Endothelial cell of umbilical vein (primary cell): ENCODE results near the gene RAB1A. TPM values are rescaled to one million over a fixed set of nuclear protein-coding genes. Genes with fewer than 3 reads are reported as not detected.

Experiments used
- BruUV-seq: library from RNA; stranded (reverse); fragments of 400-500 nt; replicated peaks from 2 replicates; lab custom pipeline; 2021; lab: Mats Ljungman, UMichigan
- CTCF ChIA-PET: fragments of 300-600, 350-600 bp; sonication (Branson Sonifier 250); formaldehyde crosslinking; loops from one replicate; lab custom pipeline; 2021; ENCODE audit warnings: antibody characterized with exemption, inconsistent platforms; lab: Charles Lee
- POLR2A ChIA-PET: fragments of 300-600, 350-600 bp; sonication (Branson Sonifier 250); formaldehyde crosslinking; loops from one replicate; lab custom pipeline; 2021; ENCODE audit warnings: antibody characterized with exemption, inconsistent platforms; lab: Charles Lee
- DNase-seq: peaks from one replicate; pipeline ENCODE4 v3.0.0-alpha.2; 2011; ENCODE audit warnings: low read depth, low spot score
- FAIRE-seq: peaks from 2 replicates; lab custom pipeline; 2011; peaks lifted over from hg19 to GRCh38; lab: Jason Lieb, UNC
- H2AFZ ChIP-seq: 2 replicates; pipeline ENCODE4 v1.6.0; 2012; ENCODE audit warnings: low read depth, low read length, control low read depth, inconsistent platforms
- H3K27ac ChIP-seq: 2 replicates; pipeline ENCODE4 v1.5.1; 2011; ENCODE audit warnings: low read depth, mild to moderate bottlenecking, control low read depth, low read length, moderate library complexity; ENCODE audit not compliant: insufficient read depth
- H3K27me3 ChIP-seq, 2 experiments: 2 replicates each; pipeline versions ENCODE4 v1.6.0 to v1.6.1; 2011; ENCODE audit warnings: low read length in 2 of 2, mixed read lengths in 1 of 2; ENCODE audit not compliant: control insufficient read depth in 2 of 2, insufficient read depth in 2 of 2
- H3K36me3 ChIP-seq, 2 experiments: 2 replicates in 1 of 2; 3 replicates in 1 of 2; pipeline ENCODE4 v1.5.1; 2011; ENCODE audit warnings: low read length in 2 of 2, mild to moderate bottlenecking in 1 of 2, moderate library complexity in 1 of 2; ENCODE audit not compliant: control insufficient read depth in 2 of 2, insufficient read depth in 2 of 2; ENCODE audit errors: extremely low read depth in 1 of 2
- H3K4me1 ChIP-seq: 3 replicates; pipeline ENCODE4 v1.5.1; 2011; ENCODE audit warnings: mild to moderate bottlenecking, low read length; ENCODE audit not compliant: control insufficient read depth, insufficient read depth; ENCODE audit errors: extremely low read depth
- H3K4me2 ChIP-seq: 2 replicates; pipeline ENCODE4 v1.6.1; 2011; ENCODE audit warnings: low read length, control low read depth, mixed read lengths; ENCODE audit not compliant: insufficient read depth
- H3K4me3 ChIP-seq, 3 experiments: fragments of 200-600 bp in 1 of 3; sonication (generic), shearing (Covaris generic) in 1 of 3; replicated peaks in 1 of 3; 2 replicates each; pipeline ENCODE4 v1.5.1; 2011 to 2016; ENCODE audit warnings: control low read depth in 3 of 3, low read length in 3 of 3, mild to moderate bottlenecking in 2 of 3, inconsistent platforms in 1 of 3, low read depth in 1 of 3, moderate library complexity in 1 of 3; ENCODE audit not compliant: insufficient read depth in 1 of 3
- H3K79me2 ChIP-seq: 2 replicates; pipeline ENCODE4 v1.6.0; 2012; ENCODE audit warnings: low read length, inconsistent platforms; ENCODE audit not compliant: control insufficient read depth, insufficient read depth
- H3K9ac ChIP-seq: replicated peaks from 2 replicates; pipeline ENCODE3; 2011; ENCODE audit warnings: low read length, control low read depth; ENCODE audit not compliant: insufficient read depth; ENCODE audit errors: extremely low read depth
- H3K9me1 ChIP-seq: replicated peaks from 3 replicates; pipeline ENCODE4 v1.6.0; 2011; ENCODE audit warnings: mild to moderate bottlenecking, low read length; ENCODE audit not compliant: control insufficient read depth, insufficient read depth; ENCODE audit errors: extremely low read depth
- H3K9me3 ChIP-seq: replicated peaks from 2 replicates; pipeline ENCODE4 v1.5.1; 2012; ENCODE audit warnings: low read length, inconsistent platforms; ENCODE audit not compliant: control insufficient read depth, insufficient read depth
- H4K20me1 ChIP-seq: replicated peaks from 2 replicates; pipeline ENCODE3; 2011; ENCODE audit warnings: mild to moderate bottlenecking, low read length; ENCODE audit not compliant: control insufficient read depth, insufficient read depth; ENCODE audit errors: extremely low read depth
- CTCF ChIP-seq, 2 donors: IDR thresholded peaks; 1 replicate in 1 of 2; 2 replicates in 1 of 2; pipeline ENCODE4 v1.5.1; 2011; ENCODE audit warnings: low read length in 2 of 2, mild to moderate bottlenecking in 2 of 2, moderate library complexity in 2 of 2, control low read depth in 1 of 2, inconsistent platforms in 1 of 2, low read depth in 1 of 2; ENCODE audit not compliant: insufficient read depth in 1 of 2; ENCODE audit errors: extremely low read depth in 1 of 2
- GATA2 ChIP-seq: IDR thresholded peaks from 2 replicates; pipeline ENCODE4 v1.7.0; 2011; ENCODE audit warnings: low read depth, mild to moderate bottlenecking, moderate library complexity, mixed read lengths, low read length; ENCODE audit not compliant: insufficient read length, insufficient read depth
- JUN ChIP-seq: IDR thresholded peaks from 2 replicates; pipeline ENCODE4 v1.6.1; 2011; ENCODE audit warnings: borderline replicate concordance, low read depth; ENCODE audit not compliant: insufficient read length, insufficient read depth
- MYC ChIP-seq: IDR thresholded peaks from one replicate; pipeline ENCODE4 v1.6.1; 2011; ENCODE audit warnings: mild to moderate bottlenecking, low read depth, low read length
- POLR2A ChIP-seq: IDR thresholded peaks from 2 replicates; pipeline ENCODE4 v1.6.1; 2012; ENCODE audit warnings: low read depth, mild to moderate bottlenecking, control low read depth, low read length
- POLR2AphosphoS5 ChIP-seq: IDR thresholded peaks from 2 replicates; pipeline ENCODE4 v1.6.1; 2012; ENCODE audit warnings: low read depth, mild to moderate bottlenecking, control low read depth, low read length, moderate library complexity; ENCODE audit not compliant: insufficient read depth
- dilution Hi-C: fragments of 300-500 bp; cut with MboI; formaldehyde crosslinking; loops from one replicate; pipeline ENCODE4 v1.15.0; 2019; ENCODE audit warnings: low sequenced_read_pairs; ENCODE audit not compliant: extremely low pct_ligation_motif_present
- intact Hi-C: fragments of 100-400 bp; cut with micrococcal nuclease; formaldehyde crosslinking; loops from one replicate; pipeline ENCODE4 v1.10.0; 2022
- polyA plus RNA-seq, 4 experiments: library from polyadenylated mRNA; depleted of rRNA in 3 of 4; stranded (reverse) in 3 of 4; unstranded in 1 of 4; fragments of >200 nt; gene quantifications; 2 replicates each; pipeline versions ENCODE4 v1.2.1 to v1.2.3, GENCODE V29; 2011 to 2012; ENCODE audit warnings: missing spikeins in 1 of 4
- total RNA-seq: library from RNA; stranded (reverse); gene quantifications from 2 replicates; pipeline ENCODE4 v1.2.3, GENCODE V29; 2021

The RAB1A gene
- total and polyA plus RNA-seq, 2 donors (not counting 3 experiments of a cell fraction or from before 2014, with no cell fraction given), result 121 to 176 TPM

GRCh38 chr2:65056215-65057053, 73.5 kb downstream of the RAB1A start, which contains the start of gene CEP68:
Gene CEP68 (plus strand): TSS chr2:65056416. CDS start chr2:65069445, 13,029 bp downstream.
- H3K4me1 ChIP-seq, result peaks cover 33% of the 10 kb centered on the region
- no TSS peak for BruUV-seq
- ChIA-PET CTCF (interaction anchor here (0.7 to 2.7 kb wide), 18 partner anchors 8 to 726 kb away, joined by 3 to 12 read pairs (median 3); partner anchors contain the start of genes AFTPH and SLC1A4), POLR2A (interaction anchor here (0.6 to 1.5 kb wide), 8 partner anchors 9 to 1930 kb away, joined by 3 to 9 read pairs (median 4); partner anchors contain the start of gene RAB1A)
- FAIRE-seq (peak; percentile 96), DNase-seq (peak; percentile 99)
- TF ChIP-seq JUN (no peak), POLR2A (peak; percentile 95), CTCF (IDR thresholded peaks at IDR 0.05; ENCODE audit: extremely low read depth in 1 of 2, insufficient read depth in 1 of 2, low read depth in 1 of 2, low read length in 2 of 2) (no peak), GATA2 (no peak), MYC (no peak), POLR2AphosphoS5 (peak; percentile 91)
- no peaks in the 10 kb centered on the region for H3K27me3 ChIP-seq
- no peaks in the 10 kb centered on the region for H4K20me1 ChIP-seq
- dilution Hi-C loops (no loop called here), intact Hi-C loops (loop anchor here (1.0 to 5.0 kb wide), 4 partner anchors 13 to 376 kb away; partner anchors contain the start of genes ACTR2, RAB1A and SPRED2)
- H3K9ac ChIP-seq, result peak within 1 kb of the TSS; percentile 83
- H3K27ac ChIP-seq, result peak within 1 kb of the TSS; percentile 81
- H3K9me1 ChIP-seq, result peaks cover 2% of the 10 kb centered on the region
- peak within 1 kb of the TSS; percentile 45 for H2AFZ ChIP-seq
- H3K4me3 ChIP-seq, result peak within 1 kb of the TSS; percentile 74 to 96 (median 78)
- H3K4me2 ChIP-seq, result peak within 1 kb of the TSS; percentile 98
- peaks cover 21% of the 10 kb centered on the region for H3K79me2 ChIP-seq
- no peaks in the 10 kb centered on the region for H3K36me3 ChIP-seq
- no peaks in the 10 kb centered on the region for H3K9me3 ChIP-seq
